ENCODE results near the gene GPHN.

Gene GPHN

DNA sequence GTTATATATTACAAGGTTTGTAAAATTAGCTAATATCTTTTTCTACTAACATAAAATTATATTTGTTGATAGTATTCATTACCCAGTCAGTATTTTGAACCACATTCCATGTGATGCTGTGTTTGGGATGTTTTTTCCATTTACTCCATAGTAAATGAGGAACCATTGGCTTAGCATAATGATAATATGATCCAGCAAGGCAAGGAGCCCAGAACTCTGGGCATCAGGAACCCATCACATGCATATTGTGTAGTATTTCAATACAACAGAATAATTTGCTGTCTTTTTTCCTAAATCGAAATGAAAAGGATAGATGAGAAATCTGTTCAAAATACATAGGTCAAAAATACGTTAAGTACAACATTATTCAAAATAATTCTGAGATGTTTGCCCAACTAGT is 632.6 kb downstream of the GPHN start:
- no peak overlapping the region for H3K4me3 ChIP-seq (ENCODE audit: low read depth in 1 of 2, low read length in 1 of 2)
- H3K9me3 ChIP-seq = no peaks in the 10 kb centered on the region
- H3K27me3 ChIP-seq = no peaks in the 10 kb centered on the region
- no peak overlapping the region for H3K27ac ChIP-seq
- TF ChIP-seq, protein P1, sequence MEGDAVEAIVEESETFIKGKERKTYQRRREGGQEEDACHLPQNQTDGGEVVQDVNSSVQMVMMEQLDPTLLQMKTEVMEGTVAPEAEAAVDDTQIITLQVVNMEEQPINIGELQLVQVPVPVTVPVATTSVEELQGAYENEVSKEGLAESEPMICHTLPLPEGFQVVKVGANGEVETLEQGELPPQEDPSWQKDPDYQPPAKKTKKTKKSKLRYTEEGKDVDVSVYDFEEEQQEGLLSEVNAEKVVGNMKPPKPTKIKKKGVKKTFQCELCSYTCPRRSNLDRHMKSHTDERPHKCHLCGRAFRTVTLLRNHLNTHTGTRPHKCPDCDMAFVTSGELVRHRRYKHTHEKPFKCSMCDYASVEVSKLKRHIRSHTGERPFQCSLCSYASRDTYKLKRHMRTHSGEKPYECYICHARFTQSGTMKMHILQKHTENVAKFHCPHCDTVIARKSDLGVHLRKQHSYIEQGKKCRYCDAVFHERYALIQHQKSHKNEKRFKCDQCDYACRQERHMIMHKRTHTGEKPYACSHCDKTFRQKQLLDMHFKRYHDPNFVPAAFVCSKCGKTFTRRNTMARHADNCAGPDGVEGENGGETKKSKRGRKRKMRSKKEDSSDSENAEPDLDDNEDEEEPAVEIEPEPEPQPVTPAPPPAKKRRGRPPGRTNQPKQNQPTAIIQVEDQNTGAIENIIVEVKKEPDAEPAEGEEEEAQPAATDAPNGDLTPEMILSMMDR (IDR thresholded peaks at IDR 0.05) = no peak
- no peaks in the 10 kb centered on the region for H3K4me1 ChIP-seq (ENCODE audit: control insufficient read depth in 1 of 2, insufficient read depth in 1 of 2, low read depth in 1 of 2, low read length in 1 of 2)
- no peaks in the 10 kb centered on the region for H3K36me3 ChIP-seq

DNA sequence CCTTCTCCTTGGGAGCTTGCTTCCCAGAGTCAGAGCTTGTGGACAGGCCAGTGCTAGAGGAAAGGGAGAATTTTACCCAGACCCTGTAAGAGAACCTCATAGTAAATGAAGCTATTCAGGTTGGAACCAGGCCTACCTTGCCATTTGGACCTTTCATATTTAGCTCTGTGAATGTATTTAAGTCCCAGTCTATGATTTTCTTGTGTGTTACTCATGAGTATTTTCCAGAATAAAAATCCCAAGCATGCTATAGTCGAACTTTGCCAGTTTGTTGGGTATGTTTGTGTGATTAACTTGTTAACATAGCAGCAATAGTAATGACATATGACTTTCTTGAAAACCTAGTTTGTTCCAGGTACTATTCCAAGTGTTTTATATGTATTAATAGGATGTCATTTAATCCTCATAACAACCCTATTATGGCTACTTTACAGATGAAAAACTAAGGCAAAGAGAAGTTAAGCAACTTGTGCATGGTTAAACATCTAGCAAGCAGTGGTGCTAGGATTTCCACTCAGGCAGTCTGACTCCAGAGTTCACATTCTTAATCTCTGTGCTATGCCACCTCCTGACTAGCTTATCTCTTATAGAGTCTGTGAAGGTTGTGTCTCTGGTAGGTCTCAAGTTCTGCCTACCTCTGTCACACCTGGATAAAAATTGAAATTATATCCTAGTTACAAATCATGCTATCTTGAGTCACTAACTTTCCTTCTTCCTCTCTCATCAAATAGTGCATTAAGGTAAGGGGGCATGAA is 633.4 kb downstream of the GPHN start:
- TF ChIP-seq, protein P1 (IDR thresholded peaks at IDR 0.05) = no peak
- Histone ChIP-seq H3K27me3 (no peaks in the 10 kb centered on the region), H3K4me1 (ENCODE audit: control insufficient read depth in 1 of 2, insufficient read depth in 1 of 2, low read depth in 1 of 2, low read length in 1 of 2) (no peaks in the 10 kb centered on the region)

DNA sequence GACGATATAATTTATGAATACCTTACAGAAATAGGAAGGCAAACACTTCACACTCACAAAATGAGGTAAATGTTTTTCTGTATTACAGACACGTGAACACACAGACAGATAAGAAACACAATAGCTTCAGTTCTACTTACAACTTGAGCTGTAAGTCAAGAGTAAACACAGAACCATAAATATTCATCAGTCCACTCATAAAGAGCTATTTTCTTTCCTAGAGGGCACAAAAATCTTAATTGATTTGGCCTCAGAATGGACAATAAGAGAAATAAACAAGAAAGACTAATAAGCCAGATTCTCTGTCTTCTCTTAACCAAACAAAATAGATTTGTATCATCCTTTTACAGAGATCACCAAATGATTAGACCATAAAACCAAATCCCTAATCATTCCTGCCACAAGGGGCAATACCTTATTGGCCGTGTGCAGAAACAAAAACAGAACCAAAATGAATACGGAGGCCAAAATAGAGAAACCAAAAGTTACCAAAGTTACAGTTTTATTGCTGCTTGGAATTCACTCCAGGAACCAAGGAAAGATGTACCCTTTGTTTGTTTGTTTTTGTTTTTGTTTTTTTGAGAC is 643.2 kb downstream of the GPHN start:
- no peaks in the 10 kb centered on the region for H3K9me3 ChIP-seq
- no peaks in the 10 kb centered on the region for H3K4me1 ChIP-seq (ENCODE audit: control insufficient read depth in 1 of 2, insufficient read depth in 1 of 2, low read depth in 1 of 2, low read length in 1 of 2)
- TF ChIP-seq, protein P1 (IDR thresholded peaks at IDR 0.05) = no peak
- no peak overlapping the region for H3K4me3 ChIP-seq (ENCODE audit: low read depth in 1 of 2, low read length in 1 of 2)
- H3K36me3 ChIP-seq = no peaks in the 10 kb centered on the region
- H3K27ac ChIP-seq = no peak overlapping the region
- H3K27me3 ChIP-seq = no peaks in the 10 kb centered on the region

More for the DNA sequence above, 633.4 kb downstream of the GPHN start:
- no peaks in the 10 kb centered on the region for H3K9me3 ChIP-seq
- H3K36me3 ChIP-seq = no peaks in the 10 kb centered on the region
- H3K4me3 ChIP-seq (ENCODE audit: low read depth in 1 of 2, low read length in 1 of 2) = no peak overlapping the region
- H3K27ac ChIP-seq = no peak overlapping the region

DNA sequence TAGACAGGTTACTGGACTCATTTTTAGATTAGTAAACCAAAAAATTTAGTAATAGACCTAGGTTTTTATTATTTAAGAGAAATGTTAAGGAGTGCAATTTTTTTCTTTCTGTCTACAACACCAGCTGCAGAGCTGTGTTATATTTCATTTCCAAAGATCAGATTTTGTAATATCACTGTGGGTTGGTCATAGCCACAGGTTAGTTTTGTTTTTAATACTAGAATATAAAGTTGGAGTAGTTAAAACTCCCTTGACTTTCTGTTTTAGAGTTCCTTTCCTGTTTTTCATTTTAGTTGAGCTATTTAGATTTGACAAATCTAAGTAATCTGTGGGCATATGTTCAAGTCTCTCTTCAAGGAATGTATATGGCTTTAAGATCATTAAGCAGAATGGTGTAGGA is 650.6 kb downstream of the GPHN start:
- TF ChIP-seq, protein P1 (IDR thresholded peaks at IDR 0.05) = no peak
- no peaks in the 10 kb centered on the region for H3K27me3 ChIP-seq

DNA sequence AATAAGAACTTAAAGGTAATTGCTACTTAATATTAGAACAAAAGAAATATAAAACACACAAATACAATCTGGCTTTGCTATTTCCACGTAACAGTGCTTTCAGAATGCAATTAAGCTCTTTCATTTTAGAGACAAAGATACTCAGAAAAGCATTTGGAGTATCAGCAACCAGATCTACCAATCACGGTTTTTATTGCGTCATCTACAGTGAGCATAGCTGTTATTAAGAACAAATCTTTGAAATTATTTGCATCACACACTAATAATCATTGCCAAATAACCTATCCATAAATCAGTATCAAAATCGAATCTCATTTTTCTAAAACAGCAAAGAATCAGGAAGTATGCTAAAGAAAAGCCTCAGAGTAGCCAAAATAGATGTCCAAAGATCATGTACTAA is 654.4 kb downstream of the GPHN start:
- TF ChIP-seq, protein P1 (IDR thresholded peaks at IDR 0.05) = no peak

More for the DNA sequence above, 650.6 kb downstream of the GPHN start:
- Histone ChIP-seq H3K9me3 (no peaks in the 10 kb centered on the region), H3K4me1 (ENCODE audit: control insufficient read depth in 1 of 2, insufficient read depth in 1 of 2, low read depth in 1 of 2, low read length in 1 of 2) (no peaks in the 10 kb centered on the region), H3K36me3 (no peaks in the 10 kb centered on the region), H3K4me3 (ENCODE audit: low read depth in 1 of 2, low read length in 1 of 2) (no peak overlapping the region), H3K27ac (no peak overlapping the region)

More for the DNA sequence above, 654.4 kb downstream of the GPHN start:
- H3K27ac ChIP-seq = no peak overlapping the region
- no peak overlapping the region for H3K4me3 ChIP-seq (ENCODE audit: low read depth in 1 of 2, low read length in 1 of 2)
- H3K36me3 ChIP-seq = no peaks in the 10 kb centered on the region
- no peaks in the 10 kb centered on the region for H3K27me3 ChIP-seq
- H3K4me1 ChIP-seq (ENCODE audit: control insufficient read depth in 1 of 2, insufficient read depth in 1 of 2, low read depth in 1 of 2, low read length in 1 of 2) = no peaks in the 10 kb centered on the region
- H3K9me3 ChIP-seq = no peaks in the 10 kb centered on the region
